ENCODE results near the gene SIX5. TPM values are rescaled to one million over a fixed set of nuclear protein-coding genes. Genes with fewer than 3 reads are reported as not detected.
"Not testable (repeated sequence)": the region's sequence is repeated elsewhere in the genome, so short reads cannot be mapped to it uniquely, and the experiment has no call there.

The SIX5 gene
- total RNA-seq, 2 experiments from 2014 or later: 2.3 to 2.4 TPM

- Mint-ChIP-seq H3K36me3 (no peaks in the 10 kb centered on the region), H3K27me3 (peaks cover 12% of the 10 kb centered on the region), H3K9me3 (no peaks in the 10 kb centered on the region), H3K4me3 (no peak overlapping the region), H3K27ac (no peak overlapping the region), H3K4me1 (ENCODE audit: low read depth) (no peaks in the 10 kb centered on the region)
- ChIA-PET CTCF (no interaction called here), POLR2A (no interaction called here)
- no peak for DNase-seq
- intact Hi-C loops (cut with micrococcal nuclease): no loop called here
These were observed 22.2 kb downstream of the SIX5 start for GRCh38 chr19:45746866-45747265.

DNA sequence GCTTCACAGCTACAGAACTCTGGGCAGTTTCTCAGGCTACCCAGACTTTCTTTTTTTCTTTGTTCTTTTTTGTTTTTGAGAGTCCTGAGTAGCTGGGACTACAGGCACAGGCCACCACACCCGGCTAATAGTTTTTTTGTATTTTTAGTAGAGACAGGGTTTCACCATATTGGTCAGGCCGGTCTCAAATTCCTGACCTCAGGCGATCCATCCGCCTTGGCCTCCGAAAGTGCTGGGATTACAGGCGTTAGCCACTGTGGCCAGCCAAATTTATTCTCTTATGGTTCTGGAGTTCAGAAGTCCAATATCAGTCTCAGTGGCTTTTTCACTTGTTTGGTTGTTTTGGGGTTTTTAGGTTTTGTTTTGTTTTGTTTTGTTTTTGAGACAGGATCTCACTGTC, 23.4 kb downstream of the SIX5 start:
- no peak for DNase-seq
- intact Hi-C loops (cut with micrococcal nuclease): no loop called here
- Mint-ChIP-seq H3K9me3 (no peaks in the 10 kb centered on the region), H3K4me1 (ENCODE audit: low read depth) (no peaks in the 10 kb centered on the region), H3K4me3 (no peak overlapping the region), H3K36me3 (no peaks in the 10 kb centered on the region), H3K27me3 (peaks cover 12% of the 10 kb centered on the region), H3K27ac (no peak overlapping the region)
- ChIA-PET POLR2A (interaction anchor here (0.6 kb wide), 1 partner anchor 25 kb away, joined by 4 read pairs; no protein-coding TSS in a partner anchor), CTCF (interaction anchor here (1.2 kb wide), 1 partner anchor 54 kb away, joined by 4 read pairs; no protein-coding TSS in a partner anchor)

- Mint-ChIP-seq H3K27ac (no peak overlapping the region), H3K4me1 (ENCODE audit: low read depth) (no peaks in the 10 kb centered on the region), H3K9me3 (no peaks in the 10 kb centered on the region), H3K36me3 (no peaks in the 10 kb centered on the region), H3K27me3 (peaks cover 12% of the 10 kb centered on the region), H3K4me3 (no peak overlapping the region)
- ChIA-PET POLR2A (no interaction called here), CTCF (interaction anchor here (0.6 kb wide), 1 partner anchor 127 kb away, joined by 3 read pairs; no protein-coding TSS in a partner anchor)
- intact Hi-C loops (cut with micrococcal nuclease): no loop called here
- no peak for DNase-seq
These were observed 26.1 kb downstream of the SIX5 start for GRCh38 chr19:45742969-45743368.

GRCh38 chr19:45739498-45740439, 29.3 kb downstream of the SIX5 start:
- DNase-seq: no peak
- Mint-ChIP-seq H3K36me3 (no peaks in the 10 kb centered on the region), H3K9me3 (no peaks in the 10 kb centered on the region), H3K4me1 (ENCODE audit: low read depth) (no peaks in the 10 kb centered on the region), H3K4me3 (no peak overlapping the region), H3K27ac (no peak overlapping the region), H3K27me3 (peaks cover 2% of the 10 kb centered on the region)
- ChIA-PET POLR2A (no interaction called here), CTCF (no interaction called here)
- intact Hi-C loops (cut with micrococcal nuclease): no loop called here

DNA sequence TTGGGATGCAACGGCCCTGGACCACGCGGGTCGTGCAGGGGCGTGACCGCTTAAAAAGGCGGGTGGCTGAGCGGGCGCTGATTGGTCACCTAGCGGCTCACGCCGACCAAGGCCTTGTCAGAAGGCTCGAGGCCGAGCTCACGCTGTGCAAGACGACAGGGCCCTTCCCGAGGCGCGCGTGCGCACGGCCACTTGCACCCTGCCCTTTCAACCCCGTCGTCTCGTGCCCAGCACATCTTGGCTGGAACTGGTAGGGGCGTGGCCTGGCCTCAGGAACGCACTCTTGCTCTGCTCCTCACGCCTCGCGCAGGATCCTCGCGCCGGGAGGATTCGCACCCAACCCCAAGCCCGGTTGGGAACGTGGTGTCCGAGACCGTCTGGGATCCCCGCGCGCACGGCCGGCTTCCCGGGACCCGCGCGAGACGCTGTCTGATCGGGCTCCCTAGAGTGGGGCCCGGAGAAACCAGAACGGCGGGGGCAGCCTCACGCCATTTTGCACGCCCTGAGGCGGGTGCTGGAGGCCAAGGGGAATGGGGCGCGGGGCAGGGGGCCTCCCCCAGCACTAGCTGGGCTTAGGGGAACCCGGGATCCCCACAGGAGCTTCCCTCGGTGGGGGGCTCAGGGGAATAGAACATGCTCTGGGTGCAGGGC, 35.8 kb downstream of the SIX5 start, which contains the start of gene MEIOSIN:
Gene MEIOSIN, plus strand, starts transcription at position 280 of the 651 bp plus-strand sequence. CDS start 1,938 bp downstream, outside the sequence.
- ChIA-PET POLR2A (interaction anchor here (1.0 kb wide), 1 partner anchor 48 kb away, joined by 4 read pairs; no protein-coding TSS in a partner anchor), CTCF (no interaction called here)
- Mint-ChIP-seq H3K27me3 (no peaks in the 10 kb centered on the region), H3K4me3 (no peak within 1 kb of the TSS), H3K36me3 (peaks cover 3% of the 10 kb centered on the region), H3K4me1 (ENCODE audit: low read depth) (peaks cover 16% of the 10 kb centered on the region), H3K9me3 (no peaks in the 10 kb centered on the region), H3K27ac (no peak within 1 kb of the TSS)
- intact Hi-C loops (cut with micrococcal nuclease): no loop called here
- no peak for DNase-seq

GRCh38 chr19:45730368-45731288, 38.4 kb downstream of the SIX5 start, which contains the start of gene FBXO46:
FBXO46 (minus strand) TSS chr19:45730896; CDS start chr19:45713495, 17,401 bp downstream.
- no peaks in the 10 kb centered on the region for H3K9me3 Mint-ChIP-seq
- peak within 1 kb of the TSS; percentile 98 for H3K4me3 Mint-ChIP-seq
- DNase-seq: peak; percentile 98
- intact Hi-C loops (cut with micrococcal nuclease): loop anchor here (1.0 to 2.0 kb wide), 3 partner anchors 13 to 38 kb away; partner anchors contain the start of genes QPCTL and SIX5
- no peaks in the 10 kb centered on the region for H3K27me3 Mint-ChIP-seq
- H3K36me3 Mint-ChIP-seq: peaks cover 4% of the 10 kb centered on the region
- peak within 1 kb of the TSS; percentile 81 for H3K27ac Mint-ChIP-seq
- CTCF ChIA-PET: interaction anchor here (0.9 to 2.6 kb wide), 11 partner anchors 10 to 172 kb away, joined by 3 to 19 read pairs (median 7); partner anchors contain the start of genes QPCTL, SIX5, SNRPD2 and SYMPK
- POLR2A ChIA-PET: interaction anchor here (0.5 to 2.3 kb wide), 7 partner anchors 11 to 352 kb away, joined by 3 to 19 read pairs (median 4); partner anchors contain the start of genes QPCTL and SNRPD2
- peaks cover 30% of the 10 kb centered on the region for H3K4me1 Mint-ChIP-seq (ENCODE audit: low read depth)

DNA sequence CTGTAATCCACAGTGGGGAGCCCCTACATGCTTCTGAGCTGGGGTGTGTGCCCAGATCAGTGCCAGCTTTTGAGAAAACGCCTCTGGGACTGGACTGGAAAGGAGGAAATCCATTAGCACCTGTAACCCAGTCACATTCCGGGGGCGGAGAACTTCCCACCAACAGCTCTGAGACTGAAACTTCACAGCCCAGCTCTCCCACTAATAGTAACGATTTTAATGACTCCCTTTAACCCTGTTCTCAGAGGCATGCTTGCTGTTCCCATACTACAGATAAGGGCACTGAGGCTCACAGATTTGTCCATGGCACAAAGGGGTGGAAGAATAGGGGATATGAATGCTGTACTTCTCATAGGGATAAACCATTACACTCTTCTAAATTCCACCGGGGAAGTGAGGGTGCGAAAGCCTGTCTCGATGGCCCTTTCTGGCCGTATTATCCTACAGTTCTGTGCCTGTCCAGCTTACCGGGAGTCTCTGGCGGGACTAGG, 39.2 kb downstream of the SIX5 start:
- H3K4me1 Mint-ChIP-seq (ENCODE audit: low read depth): peaks cover 30% of the 10 kb centered on the region
- POLR2A ChIA-PET: interaction anchor here (0.5 to 2.3 kb wide), 7 partner anchors 10 to 126 kb away, joined by 3 to 19 read pairs (median 4); partner anchors contain the start of genes QPCTL, SIX5 and SNRPD2
- H3K9me3 Mint-ChIP-seq: no peaks in the 10 kb centered on the region
- H3K27me3 Mint-ChIP-seq: no peaks in the 10 kb centered on the region
- peak overlapping the region; percentile 81 for H3K27ac Mint-ChIP-seq
- intact Hi-C loops (cut with micrococcal nuclease): loop anchor here (1.0 to 2.0 kb wide), 3 partner anchors 13 to 39 kb away; partner anchors contain the start of genes QPCTL and SIX5
- CTCF ChIA-PET: interaction anchor here (1.0 to 2.6 kb wide), 7 partner anchors 13 to 171 kb away, joined by 5 to 19 read pairs (median 9); partner anchors contain the start of genes QPCTL, SIX5 and SNRPD2
- peak; percentile 54 for DNase-seq
- H3K4me3 Mint-ChIP-seq: peak overlapping the region; percentile 98
- H3K36me3 Mint-ChIP-seq: peaks cover 4% of the 10 kb centered on the region

- not testable (repeated sequence) for H3K4me3 Mint-ChIP-seq
- peaks cover 35% of the 10 kb centered on the region for H3K4me1 Mint-ChIP-seq (ENCODE audit: low read depth)
These were observed 40.4 kb downstream of the SIX5 start for GRCh38 chr19:45728683-45729082.

DNA sequence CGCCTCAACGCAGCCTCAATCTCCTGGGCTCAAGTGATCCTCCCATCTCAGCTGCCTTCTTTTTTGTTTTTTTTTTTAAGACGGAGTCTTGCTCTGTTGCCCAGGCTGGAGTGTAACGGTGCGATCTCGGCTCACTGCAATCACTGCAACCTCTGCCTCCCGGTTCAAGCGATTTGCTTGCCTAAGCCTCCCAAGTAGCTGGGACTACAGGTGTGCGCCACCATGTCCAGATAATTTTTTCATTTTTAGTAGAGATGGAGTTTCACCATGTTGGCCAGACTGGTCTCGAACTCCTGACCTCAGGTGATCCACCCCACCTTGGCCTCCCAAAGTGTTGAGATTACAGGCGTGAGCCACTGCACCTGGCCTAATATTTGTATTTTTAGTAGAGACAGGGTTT, 49.0 kb downstream of the SIX5 start:
- POLR2A ChIA-PET: interaction anchor here (1.8 kb wide), 1 partner anchor 10 kb away, joined by 4 read pairs; no protein-coding TSS in a partner anchor
- DNase-seq; H3K27ac Mint-ChIP-seq; H3K9me3 Mint-ChIP-seq; H3K27me3 Mint-ChIP-seq; H3K4me3 Mint-ChIP-seq; intact Hi-C loops (cut with micrococcal nuclease): not testable (repeated sequence)
- CTCF ChIA-PET: interaction anchor here (0.6 to 6.8 kb wide), 2 partner anchors 27 to 49 kb away, joined by 5 to 68 read pairs; partner anchors contain the start of genes QPCTL, SIX5 and SNRPD2
- H3K36me3 Mint-ChIP-seq: peaks cover 17% of the 10 kb centered on the region
- peaks cover 39% of the 10 kb centered on the region for H3K4me1 Mint-ChIP-seq (ENCODE audit: low read depth)

More at GRCh38 chr19:45728683-45729082, 40.4 kb downstream of the SIX5 start:
- H3K27me3 Mint-ChIP-seq; H3K9me3 Mint-ChIP-seq; intact Hi-C loops (cut with micrococcal nuclease); POLR2A ChIA-PET; H3K27ac Mint-ChIP-seq; H3K36me3 Mint-ChIP-seq; DNase-seq; CTCF ChIA-PET: not testable (repeated sequence)

DNA sequence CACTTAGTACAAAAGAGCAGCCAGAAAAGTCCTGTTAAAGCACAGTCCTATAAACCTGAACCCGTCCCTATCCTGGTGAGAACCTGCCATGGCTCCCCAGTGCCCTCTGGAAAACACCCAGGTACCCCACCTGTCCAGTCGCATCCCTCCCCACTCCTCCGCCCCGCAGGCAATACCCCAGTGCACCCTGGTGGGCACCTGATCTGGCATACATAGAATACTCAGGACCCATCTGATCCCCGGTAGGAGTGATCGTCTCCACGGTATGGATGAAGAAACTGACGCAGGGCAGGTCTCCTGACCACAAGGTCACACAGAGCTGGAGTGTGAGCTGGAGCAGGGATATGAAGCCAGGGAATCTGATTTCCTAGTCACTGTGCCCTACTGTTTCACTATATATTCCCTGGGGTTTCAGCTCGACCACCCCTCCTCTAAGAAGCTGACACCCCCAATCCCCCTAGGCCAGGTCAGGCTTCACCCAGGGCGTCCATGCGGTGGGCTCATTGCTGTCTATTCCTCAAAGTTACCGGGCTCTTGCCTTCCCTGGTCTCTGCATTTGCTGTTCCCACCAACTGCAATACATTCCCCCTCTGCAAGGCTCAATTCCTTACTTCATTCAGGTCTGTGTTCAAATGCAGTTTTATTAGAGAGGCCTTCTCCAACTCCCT, 50.9 kb downstream of the SIX5 start:
- DNase-seq: no peak
- intact Hi-C loops (cut with micrococcal nuclease): loop anchor here (1.0 to 5.0 kb wide), 10 partner anchors 12 to 212 kb away; partner anchors contain the start of genes DMWD, FBXO46, IRF2BP1 and OPA3
- Mint-ChIP-seq H3K36me3 (peaks cover 16% of the 10 kb centered on the region), H3K9me3 (no peaks in the 10 kb centered on the region), H3K27ac (peak overlapping the region; percentile 93), H3K27me3 (no peaks in the 10 kb centered on the region), H3K4me1 (ENCODE audit: low read depth) (peaks cover 39% of the 10 kb centered on the region), H3K4me3 (peak overlapping the region; percentile 96)
- ChIA-PET POLR2A (interaction anchor here (0.9 to 4.2 kb wide), 5 partner anchors 12 to 76 kb away, joined by 3 to 31 read pairs (median 5); partner anchors contain the start of genes FBXO46, QPCTL and SNRPD2), CTCF (interaction anchor here (0.8 to 6.8 kb wide), 8 partner anchors 12 to 81 kb away, joined by 3 to 68 read pairs (median 8); partner anchors contain the start of genes QPCTL and SNRPD2)

Data from activated CD4-positive, alpha-beta memory T cell treated with anti-CD3 and anti-CD28 coated beads for 36 hours (primary cell).